ACC112 (cell line): ENCODE data around the gene TLR2.
A peak's percentile ranks its signal among the peaks of the same experiment; 100 is the strongest.

Experiments used
- H2AFZ ChIP-seq: fragments of 200-600 bp; sonication (generic); one replicate; pipeline ENCODE4 v1.6.0; 2017; ENCODE audit warnings: antibody characterized with exemption, low read length; ENCODE audit not compliant: unreplicated experiment
- H3K27ac ChIP-seq: fragments of 200-600 bp; sonication (generic); 2 replicates; pipeline ENCODE4 v1.5.1; 2014; ENCODE audit warnings: low read depth, mild to moderate bottlenecking, antibody characterized with exemption, low read length, moderate library complexity
- H3K27me3 ChIP-seq: fragments of 200-600 bp; sonication (generic); 2 replicates; pipeline ENCODE4 v1.6.1; 2014; ENCODE audit warnings: mild to moderate bottlenecking, antibody characterized with exemption, low read length, moderate library complexity, mixed read lengths; ENCODE audit not compliant: insufficient read depth
- H3K36me3 ChIP-seq: fragments of 200-600 bp; sonication (generic); 2 replicates; pipeline ENCODE4 v1.6.1; 2016; ENCODE audit warnings: mild to moderate bottlenecking, antibody characterized with exemption, low read length, moderate library complexity, mixed read lengths; ENCODE audit not compliant: insufficient read depth
- H3K4me1 ChIP-seq: fragments of 200-600 bp; sonication (generic); one replicate; pipeline ENCODE4 v1.6.1; 2016; ENCODE audit warnings: low read length, mixed read lengths; ENCODE audit not compliant: insufficient read depth, unreplicated experiment, control insufficient read depth
- H3K4me3 ChIP-seq: fragments of 200-600 bp; sonication (generic); 2 replicates; pipeline ENCODE4 v1.5.1; 2014; ENCODE audit warnings: mild to moderate bottlenecking, low read depth, low read length
- H3K79me2 ChIP-seq: fragments of 200-600 bp; sonication (generic); one replicate; pipeline ENCODE4 v1.6.0; 2016; ENCODE audit warnings: low read length; ENCODE audit not compliant: control insufficient read depth, unreplicated experiment, insufficient read depth

The TLR2 gene, protein sequence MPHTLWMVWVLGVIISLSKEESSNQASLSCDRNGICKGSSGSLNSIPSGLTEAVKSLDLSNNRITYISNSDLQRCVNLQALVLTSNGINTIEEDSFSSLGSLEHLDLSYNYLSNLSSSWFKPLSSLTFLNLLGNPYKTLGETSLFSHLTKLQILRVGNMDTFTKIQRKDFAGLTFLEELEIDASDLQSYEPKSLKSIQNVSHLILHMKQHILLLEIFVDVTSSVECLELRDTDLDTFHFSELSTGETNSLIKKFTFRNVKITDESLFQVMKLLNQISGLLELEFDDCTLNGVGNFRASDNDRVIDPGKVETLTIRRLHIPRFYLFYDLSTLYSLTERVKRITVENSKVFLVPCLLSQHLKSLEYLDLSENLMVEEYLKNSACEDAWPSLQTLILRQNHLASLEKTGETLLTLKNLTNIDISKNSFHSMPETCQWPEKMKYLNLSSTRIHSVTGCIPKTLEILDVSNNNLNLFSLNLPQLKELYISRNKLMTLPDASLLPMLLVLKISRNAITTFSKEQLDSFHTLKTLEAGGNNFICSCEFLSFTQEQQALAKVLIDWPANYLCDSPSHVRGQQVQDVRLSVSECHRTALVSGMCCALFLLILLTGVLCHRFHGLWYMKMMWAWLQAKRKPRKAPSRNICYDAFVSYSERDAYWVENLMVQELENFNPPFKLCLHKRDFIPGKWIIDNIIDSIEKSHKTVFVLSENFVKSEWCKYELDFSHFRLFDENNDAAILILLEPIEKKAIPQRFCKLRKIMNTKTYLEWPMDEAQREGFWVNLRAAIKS

DNA sequence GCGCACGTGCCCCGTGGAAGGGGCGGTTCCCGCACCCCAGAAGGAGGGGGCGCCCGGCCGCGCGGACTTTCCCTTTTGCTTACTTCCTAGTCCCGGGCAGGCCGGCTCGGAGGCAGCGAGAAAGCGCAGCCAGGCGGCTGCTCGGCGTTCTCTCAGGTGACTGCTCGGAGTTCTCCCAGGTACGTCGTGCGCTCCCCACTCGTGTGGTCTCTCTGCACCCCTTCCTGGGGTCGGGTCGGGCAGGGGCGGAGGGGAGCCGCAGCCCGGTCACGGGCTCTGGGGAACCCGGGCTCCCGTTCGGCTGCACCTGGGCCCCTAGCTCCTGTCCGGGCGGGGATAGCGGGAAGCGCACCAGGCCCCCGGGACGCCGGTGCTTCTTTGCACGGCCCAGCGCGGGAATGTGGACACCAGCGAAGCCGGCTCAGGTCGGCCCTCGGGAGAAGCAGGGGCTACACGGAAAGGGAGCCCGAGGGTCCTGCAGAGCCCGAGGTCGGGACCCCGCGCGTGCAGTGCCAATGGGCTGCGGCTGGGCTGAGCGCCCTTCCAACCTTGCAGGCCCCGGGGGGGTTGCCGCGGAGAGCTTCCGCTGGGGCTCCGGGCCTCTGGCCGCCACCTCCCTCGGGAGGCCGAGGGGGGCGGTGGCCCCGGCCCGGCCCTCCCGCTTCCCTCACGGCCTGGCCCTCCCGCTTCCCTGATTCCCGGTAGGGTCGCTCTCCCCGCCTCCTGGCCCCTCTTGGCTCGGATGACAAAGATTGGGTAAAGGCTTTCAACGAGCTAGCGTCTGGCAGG lies at the start of gene TLR2:
TSS of gene TLR2 (plus strand) at position 99 of the 789 bp plus-strand sequence. CDS start 18,628 bp downstream, outside the sequence.
- H3K27ac ChIP-seq: no peak within 1 kb of the TSS
- peaks cover 37% of the 10 kb centered on the region for H3K27me3 ChIP-seq
- H3K36me3 ChIP-seq: no peaks in the 10 kb centered on the region
- no peaks in the 10 kb centered on the region for H3K79me2 ChIP-seq
- H3K4me3 ChIP-seq: peak within 1 kb of the TSS; percentile 75
- no peaks in the 10 kb centered on the region for H3K4me1 ChIP-seq
- H2AFZ ChIP-seq: peak within 1 kb of the TSS; percentile 11

GRCh38 chr4:153634738-153635353 lies 49.2 kb upstream of the TLR2 start:
- Histone ChIP-seq H3K4me1 (no peaks in the 10 kb centered on the region), H3K4me3 (no peak overlapping the region), H3K79me2 (no peaks in the 10 kb centered on the region), H3K27ac (no peak overlapping the region), H3K27me3 (no peaks in the 10 kb centered on the region), H2AFZ (no peak overlapping the region), H3K36me3 (peaks cover 11% of the 10 kb centered on the region; the same call in 1 of the 2 replicates)

- H3K4me3 ChIP-seq: no peak overlapping the region
- H3K4me1 ChIP-seq: no peaks in the 10 kb centered on the region
- H3K36me3 ChIP-seq: 0 out of 2 replicates have a peak, but pooled peaks cover under 1% of the 10 kb centered on the region
- H3K27ac ChIP-seq: no peak overlapping the region
- no peaks in the 10 kb centered on the region for H3K79me2 ChIP-seq
- no peak overlapping the region for H2AFZ ChIP-seq
- H3K27me3 ChIP-seq: no peaks in the 10 kb centered on the region
Measured at GRCh38 chr4:153635846-153636245, 48.2 kb upstream of the TLR2 start.

- Histone ChIP-seq H3K36me3 (no peaks in the 10 kb centered on the region), H2AFZ (no peak overlapping the region), H3K4me3 (no peak overlapping the region), H3K27me3 (no peaks in the 10 kb centered on the region), H3K79me2 (no peaks in the 10 kb centered on the region), H3K27ac (no peak overlapping the region), H3K4me1 (no peaks in the 10 kb centered on the region)
Measured at GRCh38 chr4:153637201-153637600, 46.9 kb upstream of the TLR2 start.

DNA sequence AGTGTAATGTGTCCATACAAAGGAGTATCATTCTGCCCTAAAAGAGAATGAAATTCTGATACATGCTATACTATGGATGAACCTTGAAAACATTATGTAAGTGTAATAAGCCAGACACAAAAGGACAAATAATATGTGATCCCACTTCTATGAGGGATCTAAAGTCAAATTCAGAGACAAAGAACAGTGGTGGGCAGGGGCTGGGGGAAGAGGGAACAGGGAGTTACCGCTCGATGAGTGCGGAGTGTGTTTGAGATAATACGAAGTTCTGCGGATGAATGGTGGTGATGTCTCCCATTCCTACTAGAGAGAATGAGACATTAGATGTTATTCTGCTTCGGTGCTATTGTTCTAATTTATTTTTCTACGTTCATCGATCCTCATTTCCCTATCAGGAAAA lies 46.1 kb upstream of the TLR2 start:
- no peak overlapping the region for H3K27ac ChIP-seq
- H3K36me3 ChIP-seq: no peaks in the 10 kb centered on the region
- no peaks in the 10 kb centered on the region for H3K4me1 ChIP-seq
- H3K4me3 ChIP-seq: no peak overlapping the region
- H2AFZ ChIP-seq: no peak overlapping the region
- no peaks in the 10 kb centered on the region for H3K79me2 ChIP-seq
- no peaks in the 10 kb centered on the region for H3K27me3 ChIP-seq

DNA sequence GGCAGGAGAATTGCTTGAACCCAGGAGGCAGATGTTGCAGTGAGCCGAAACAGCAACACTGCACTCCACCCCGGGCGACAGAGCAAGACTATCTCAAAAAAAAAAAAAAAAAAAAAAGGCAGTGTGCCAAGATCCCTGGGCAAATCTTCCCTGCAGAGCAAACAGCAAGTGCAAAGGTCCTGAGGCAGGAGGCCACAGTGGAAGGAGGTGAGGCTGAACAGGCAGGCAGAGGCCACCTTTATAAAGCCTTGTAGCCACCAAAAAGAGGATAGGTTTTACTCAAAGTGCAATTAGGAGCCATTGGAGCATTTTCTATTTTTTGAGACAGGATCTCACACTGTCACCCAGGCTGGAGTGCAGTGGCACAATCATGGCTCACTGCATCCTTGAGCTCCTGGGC lies 45.1 kb upstream of the TLR2 start:
- no peak overlapping the region for H3K4me3 ChIP-seq
- no peak overlapping the region for H2AFZ ChIP-seq
- H3K36me3 ChIP-seq: no peaks in the 10 kb centered on the region
- H3K27me3 ChIP-seq: no peaks in the 10 kb centered on the region
- no peak overlapping the region for H3K27ac ChIP-seq
- no peaks in the 10 kb centered on the region for H3K79me2 ChIP-seq
- H3K4me1 ChIP-seq: no peaks in the 10 kb centered on the region

GRCh38 chr4:153639833-153640802 lies 44.0 kb upstream of the TLR2 start:
- Histone ChIP-seq H3K4me1 (no peaks in the 10 kb centered on the region), H3K79me2 (no peaks in the 10 kb centered on the region), H3K27me3 (no peaks in the 10 kb centered on the region), H2AFZ (no peak overlapping the region), H3K4me3 (no peak overlapping the region), H3K36me3 (no peaks in the 10 kb centered on the region), H3K27ac (no peak overlapping the region)

DNA sequence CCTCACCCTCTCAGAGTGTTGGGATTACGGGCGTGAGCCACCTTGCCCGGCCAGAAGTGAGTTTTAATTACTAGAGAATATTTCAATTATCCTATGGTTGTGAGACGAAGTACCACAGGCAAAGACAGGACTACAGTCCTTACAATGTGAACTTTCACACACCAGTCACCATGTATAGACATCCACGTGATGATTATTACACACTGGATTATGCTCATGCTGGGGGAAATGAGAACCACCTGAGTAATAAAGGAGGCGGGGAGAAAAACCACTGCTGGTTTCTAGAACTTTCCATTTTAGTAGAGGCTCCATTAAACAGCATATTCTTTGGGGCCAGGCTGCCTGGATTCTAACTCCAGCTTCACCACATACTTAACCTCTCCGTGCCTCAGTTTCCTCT lies 42.5 kb upstream of the TLR2 start:
- no peaks in the 10 kb centered on the region for H3K79me2 ChIP-seq
- no peak overlapping the region for H3K4me3 ChIP-seq
- H3K27me3 ChIP-seq: no peaks in the 10 kb centered on the region
- H3K27ac ChIP-seq: no peak overlapping the region
- H3K36me3 ChIP-seq: no peaks in the 10 kb centered on the region
- H3K4me1 ChIP-seq: no peaks in the 10 kb centered on the region
- no peak overlapping the region for H2AFZ ChIP-seq

DNA sequence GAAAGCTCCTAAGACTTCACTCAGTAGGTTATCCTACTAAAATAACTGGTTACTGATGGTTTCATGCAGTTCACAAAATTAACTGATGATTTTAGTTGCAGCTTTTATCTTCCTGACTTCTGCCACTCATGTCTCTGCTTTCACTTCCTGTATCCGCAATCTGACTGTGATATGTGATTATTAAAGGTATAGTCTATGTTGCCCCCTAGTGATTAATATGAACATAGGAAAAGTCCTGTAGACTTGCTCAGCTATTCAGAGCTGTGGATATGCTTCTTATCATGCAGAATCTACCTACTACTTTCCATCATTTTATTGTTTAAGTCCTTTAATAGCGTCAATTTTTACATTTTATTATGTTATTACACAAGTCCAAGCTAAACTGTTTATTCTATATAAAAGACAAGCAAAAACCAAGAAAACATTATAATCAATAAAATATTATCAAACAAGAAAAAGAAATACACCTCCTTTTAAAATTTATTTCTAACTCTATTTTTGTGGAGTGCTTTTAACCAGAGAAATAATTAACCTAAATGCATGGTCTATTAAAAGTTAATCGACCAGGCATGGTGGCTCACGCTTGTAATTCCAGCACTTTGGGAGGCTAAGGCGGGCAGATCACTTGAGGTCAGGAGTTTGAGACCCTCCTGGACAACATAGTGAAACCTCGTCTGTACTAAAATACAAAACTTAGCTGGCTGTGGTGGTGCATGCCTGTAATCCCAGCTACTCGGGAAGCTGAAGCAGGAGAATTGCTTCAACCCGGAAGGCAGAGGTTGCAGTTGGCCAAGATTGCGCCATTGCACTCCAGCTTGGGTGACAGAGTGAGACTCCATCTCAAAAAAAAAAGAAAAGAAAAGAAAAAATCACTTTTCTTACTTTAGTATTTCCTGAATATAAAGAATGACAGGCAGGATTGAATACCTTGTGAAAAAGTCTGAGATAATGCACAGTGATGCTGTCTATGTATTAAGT lies 40.4 kb upstream of the TLR2 start:
- Histone ChIP-seq H3K27ac (no peak overlapping the region), H3K4me1 (peaks cover 3% of the 10 kb centered on the region)

More for the DNA sequence above, 40.4 kb upstream of the TLR2 start:
- Histone ChIP-seq H3K79me2 (no peaks in the 10 kb centered on the region), H2AFZ (no peak overlapping the region), H3K4me3 (no peak overlapping the region), H3K36me3 (no peaks in the 10 kb centered on the region), H3K27me3 (no peaks in the 10 kb centered on the region)
